Measurements from ENCODE around the gene SEPTIN10.

GRCh38 chr2:109537565-109538222 is 76.1 kb downstream of the SEPTIN10 start:
- no peak for TF ChIP-seq POLR2A (IDR thresholded peaks at IDR 0.05)
- TF ChIP-seq, protein P1, sequence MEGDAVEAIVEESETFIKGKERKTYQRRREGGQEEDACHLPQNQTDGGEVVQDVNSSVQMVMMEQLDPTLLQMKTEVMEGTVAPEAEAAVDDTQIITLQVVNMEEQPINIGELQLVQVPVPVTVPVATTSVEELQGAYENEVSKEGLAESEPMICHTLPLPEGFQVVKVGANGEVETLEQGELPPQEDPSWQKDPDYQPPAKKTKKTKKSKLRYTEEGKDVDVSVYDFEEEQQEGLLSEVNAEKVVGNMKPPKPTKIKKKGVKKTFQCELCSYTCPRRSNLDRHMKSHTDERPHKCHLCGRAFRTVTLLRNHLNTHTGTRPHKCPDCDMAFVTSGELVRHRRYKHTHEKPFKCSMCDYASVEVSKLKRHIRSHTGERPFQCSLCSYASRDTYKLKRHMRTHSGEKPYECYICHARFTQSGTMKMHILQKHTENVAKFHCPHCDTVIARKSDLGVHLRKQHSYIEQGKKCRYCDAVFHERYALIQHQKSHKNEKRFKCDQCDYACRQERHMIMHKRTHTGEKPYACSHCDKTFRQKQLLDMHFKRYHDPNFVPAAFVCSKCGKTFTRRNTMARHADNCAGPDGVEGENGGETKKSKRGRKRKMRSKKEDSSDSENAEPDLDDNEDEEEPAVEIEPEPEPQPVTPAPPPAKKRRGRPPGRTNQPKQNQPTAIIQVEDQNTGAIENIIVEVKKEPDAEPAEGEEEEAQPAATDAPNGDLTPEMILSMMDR (IDR thresholded peaks at IDR 0.05), result no peak
- no peak for TF ChIP-seq POLR2AphosphoS5 (IDR thresholded peaks at IDR 0.05)

Measured in sigmoid colon (tissue), 4 donors.